Fibroblast of the aortic adventitia (primary cell): Measurements from ENCODE around the gene HOXB4. TPM values are rescaled to one million over a fixed set of nuclear protein-coding genes. Genes with fewer than 3 reads are reported as not detected.

Experiments used
- DNase-seq: peaks from one replicate; pipeline ENCODE4 v3.0.0-alpha.2; 2010; ENCODE audit warnings: low read depth
- H3K4me3 ChIP-seq: 2 replicates; pipeline ENCODE4 v1.5.1; 2011; ENCODE audit warnings: low read depth, mild to moderate bottlenecking, control low read depth, low read length, moderate library complexity
- total RNA-seq: library from RNA; depleted of rRNA; stranded (reverse); fragments of >200 nt; gene quantifications from 2 replicates; pipeline ENCODE4 v1.2.3, GENCODE V29; 2012; ENCODE audit warnings: low replicate concordance
- TF ChIP-seq, protein P1 (sequence below): IDR thresholded peaks from 2 replicates; pipeline ENCODE4 v1.5.1; 2011; ENCODE audit warnings: mild to moderate bottlenecking, low read length, control low read depth, inconsistent platforms; ENCODE audit not compliant: insufficient read depth

The HOXB4 gene
- total RNA-seq, 1 donor = 3.8 TPM

DNA sequence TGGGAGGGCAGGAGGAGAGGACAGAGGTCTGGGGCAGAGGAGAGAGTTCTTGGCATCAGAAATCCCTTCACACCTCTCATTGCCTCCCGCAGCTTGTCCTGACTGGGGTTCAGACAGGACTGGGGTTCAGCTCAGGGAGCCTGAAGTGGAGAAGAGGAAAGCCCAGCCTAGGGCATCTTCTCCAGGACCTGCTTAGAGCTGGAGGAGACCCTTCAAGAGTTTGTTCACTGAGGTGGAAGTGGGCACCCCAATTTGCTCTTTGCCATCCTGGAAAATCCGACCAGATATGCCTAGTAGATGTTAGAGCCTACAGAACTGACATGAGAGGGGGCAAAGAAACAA lies 9.9 kb upstream of the HOXB4 start:
- no peak overlapping the region for H3K4me3 ChIP-seq
- no peak for DNase-seq
- TF ChIP-seq, protein P1, sequence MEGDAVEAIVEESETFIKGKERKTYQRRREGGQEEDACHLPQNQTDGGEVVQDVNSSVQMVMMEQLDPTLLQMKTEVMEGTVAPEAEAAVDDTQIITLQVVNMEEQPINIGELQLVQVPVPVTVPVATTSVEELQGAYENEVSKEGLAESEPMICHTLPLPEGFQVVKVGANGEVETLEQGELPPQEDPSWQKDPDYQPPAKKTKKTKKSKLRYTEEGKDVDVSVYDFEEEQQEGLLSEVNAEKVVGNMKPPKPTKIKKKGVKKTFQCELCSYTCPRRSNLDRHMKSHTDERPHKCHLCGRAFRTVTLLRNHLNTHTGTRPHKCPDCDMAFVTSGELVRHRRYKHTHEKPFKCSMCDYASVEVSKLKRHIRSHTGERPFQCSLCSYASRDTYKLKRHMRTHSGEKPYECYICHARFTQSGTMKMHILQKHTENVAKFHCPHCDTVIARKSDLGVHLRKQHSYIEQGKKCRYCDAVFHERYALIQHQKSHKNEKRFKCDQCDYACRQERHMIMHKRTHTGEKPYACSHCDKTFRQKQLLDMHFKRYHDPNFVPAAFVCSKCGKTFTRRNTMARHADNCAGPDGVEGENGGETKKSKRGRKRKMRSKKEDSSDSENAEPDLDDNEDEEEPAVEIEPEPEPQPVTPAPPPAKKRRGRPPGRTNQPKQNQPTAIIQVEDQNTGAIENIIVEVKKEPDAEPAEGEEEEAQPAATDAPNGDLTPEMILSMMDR = no peak

DNA sequence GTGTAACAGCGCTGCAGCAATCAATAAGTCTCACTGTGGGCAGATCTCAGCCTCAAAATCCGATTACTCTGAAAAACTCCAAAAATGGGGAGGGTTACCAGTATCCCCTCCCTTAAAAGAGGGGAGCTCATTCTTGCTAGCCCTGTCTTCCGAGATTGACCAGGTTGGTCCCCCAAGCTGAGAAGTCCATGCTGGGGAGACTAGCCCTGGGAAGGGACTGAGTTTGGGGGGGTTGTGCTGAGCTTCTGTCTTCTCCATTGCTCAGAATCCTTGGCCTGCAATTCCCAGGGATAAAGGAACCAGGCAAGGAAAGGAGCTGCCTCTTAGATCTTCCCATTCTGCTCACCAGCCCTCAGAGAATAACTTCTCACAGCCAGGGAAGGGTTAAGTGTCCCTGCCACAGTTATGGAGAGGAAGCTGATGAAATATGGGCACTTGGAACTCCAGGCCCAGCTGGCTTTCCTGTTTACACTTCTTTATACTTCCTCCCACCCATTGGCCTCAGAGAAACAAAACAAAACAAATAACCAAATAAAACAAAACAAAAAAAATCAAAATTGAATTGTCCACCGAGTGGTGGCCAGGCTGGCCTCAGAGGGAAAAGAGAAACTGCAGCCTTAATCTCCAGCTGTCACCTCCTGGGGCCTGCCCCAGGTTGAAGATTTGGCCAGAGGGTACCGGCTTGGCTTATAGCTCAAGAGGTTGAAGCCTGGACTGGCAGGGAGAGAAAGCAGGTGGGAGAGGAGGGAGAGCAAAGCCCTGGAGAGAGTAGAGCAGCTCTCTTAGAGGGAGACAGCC lies 9.3 kb upstream of the HOXB4 start:
- peak overlapping the region; percentile 5 for H3K4me3 ChIP-seq
- no peak for DNase-seq
- TF ChIP-seq, protein P1 = no peak

DNA sequence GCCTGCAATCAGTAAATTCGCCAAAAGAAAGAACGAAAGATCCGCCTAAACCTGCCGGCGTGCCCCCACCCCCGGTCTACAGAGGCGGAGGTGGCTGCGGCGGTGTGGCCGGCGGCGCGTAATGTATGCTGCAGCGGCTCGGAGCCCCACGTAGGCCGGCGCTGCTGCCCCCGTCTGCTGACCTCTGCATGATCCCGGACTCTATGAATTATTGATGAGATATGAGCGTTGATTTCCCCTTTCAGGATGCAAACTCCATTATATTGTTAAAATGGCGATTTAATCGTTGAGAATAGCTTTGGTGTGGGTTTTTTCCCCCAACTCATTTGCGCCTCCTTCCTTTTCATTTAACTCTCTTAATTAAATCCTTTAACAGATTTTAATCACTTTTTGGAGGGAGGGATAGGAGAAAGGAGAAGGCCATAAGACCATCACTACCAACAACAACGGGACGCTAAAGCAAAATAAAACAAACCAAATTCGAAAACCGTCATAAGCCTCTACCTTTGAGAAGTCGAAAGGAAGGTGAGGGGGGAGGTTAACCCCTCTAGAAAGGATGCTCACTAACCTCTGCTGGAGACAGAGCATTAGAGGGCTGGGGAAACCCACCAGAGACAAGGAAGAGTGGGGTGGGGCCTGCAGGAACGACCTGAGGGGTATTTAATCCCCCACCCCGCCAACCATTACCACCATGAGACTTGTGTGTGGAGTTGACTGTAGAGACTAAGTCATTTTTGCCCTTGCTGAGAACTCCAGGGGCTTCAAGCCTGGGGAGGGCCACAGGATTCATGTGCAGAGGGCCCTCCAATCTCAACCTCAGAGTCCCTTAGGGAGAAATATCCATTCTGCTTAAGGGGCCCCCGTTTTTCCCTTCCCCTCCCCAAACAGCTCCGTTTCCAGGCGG lies 8.5 kb upstream of the HOXB4 start:
- H3K4me3 ChIP-seq = peak overlapping the region; percentile 84
- no peak for DNase-seq
- TF ChIP-seq, protein P1 = no peak

DNA sequence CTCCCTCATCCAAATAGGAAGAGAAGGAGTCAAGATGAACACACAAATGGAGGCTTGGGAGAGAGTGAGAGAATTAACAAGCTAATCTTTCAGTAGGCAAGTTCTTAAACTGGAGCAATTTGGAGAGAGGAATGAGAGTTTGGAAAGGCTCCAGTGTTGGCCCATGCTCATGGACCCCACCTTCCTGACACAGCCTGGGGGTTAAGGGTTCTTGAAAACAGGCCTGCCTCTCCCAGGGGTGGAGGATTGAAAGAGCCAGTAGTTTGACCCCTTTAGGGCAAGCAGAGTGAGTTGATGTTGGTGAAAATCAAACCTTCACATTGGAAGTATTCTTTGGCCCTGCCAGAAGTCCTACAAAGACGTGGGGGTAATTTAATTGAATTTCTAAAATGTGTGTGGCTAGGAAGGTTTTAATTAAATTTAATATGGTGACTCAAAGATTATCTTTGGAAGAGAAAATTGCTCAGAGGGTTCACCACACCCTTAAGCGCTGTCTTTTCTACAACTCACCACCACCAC lies 6.1 kb upstream of the HOXB4 start:
- TF ChIP-seq, protein P1 = no peak
- peak; percentile 80 for DNase-seq
- H3K4me3 ChIP-seq = peak overlapping the region; percentile 84

DNA sequence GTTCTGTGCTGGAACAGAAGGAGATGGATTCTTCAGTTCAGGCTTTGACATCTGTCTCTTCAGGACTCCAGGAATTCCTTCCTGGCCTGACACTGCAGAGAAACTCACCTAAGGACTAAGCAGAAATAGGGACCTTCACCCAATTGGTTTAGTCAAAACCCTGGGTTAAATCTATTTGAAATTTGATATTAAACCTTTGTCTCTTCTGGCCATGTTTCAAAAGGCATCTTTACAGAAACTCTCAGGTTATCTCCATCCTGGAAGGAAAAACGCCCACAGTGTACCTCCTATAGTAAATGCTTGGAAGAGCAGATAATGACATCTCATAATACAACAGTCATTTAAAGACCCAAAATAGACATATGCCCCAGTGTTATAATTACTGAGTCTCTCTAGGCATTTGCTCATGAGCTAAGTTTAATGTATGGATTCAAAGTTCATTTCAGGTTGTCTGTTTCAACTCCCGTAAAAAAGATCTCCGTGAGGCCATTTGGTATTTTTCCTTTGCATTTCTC lies 5.6 kb upstream of the HOXB4 start:
- no peak for DNase-seq
- TF ChIP-seq, protein P1 = no peak
- no peak overlapping the region for H3K4me3 ChIP-seq

DNA sequence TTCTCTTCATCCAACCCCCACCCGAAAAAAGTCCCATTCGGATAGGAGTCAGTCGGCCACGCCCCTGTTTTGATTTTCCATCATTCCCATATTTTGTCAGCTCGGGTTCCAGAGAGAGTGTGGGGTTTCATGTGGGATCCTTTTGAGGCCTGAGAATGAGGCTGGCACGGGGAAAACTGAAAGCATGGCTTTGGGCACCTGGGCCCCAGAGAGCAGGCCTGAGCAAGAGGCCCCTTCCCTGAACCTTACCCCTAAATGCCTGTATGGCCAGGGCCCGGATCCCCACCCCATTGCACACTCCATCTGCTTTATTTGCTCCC lies 4.6 kb upstream of the HOXB4 start:
- no peak for DNase-seq
- peak overlapping the region; percentile 77 for H3K4me3 ChIP-seq
- TF ChIP-seq, protein P1 = no peak
